Measurements from ENCODE around the gene BEST4.

- peak; percentile 97 for TF ChIP-seq PHF8 (conservative IDR thresholded peaks at IDR 0.05; ENCODE audit: low read depth, low read length)
- TF ChIP-seq SP1 (IDR thresholded peaks at IDR 0.05; ENCODE audit: low read depth, low read length): no peak
- TF ChIP-seq FOSL1 (IDR thresholded peaks at IDR 0.05; ENCODE audit: insufficient read depth, low read depth, low read length): no peak
- peak; percentile 65; the same call in 1 of the 2 replicates for TF ChIP-seq YY1 (IDR thresholded peaks at IDR 0.05; ENCODE audit: low read depth, low read length)
- TF ChIP-seq JUN (IDR thresholded peaks at IDR 0.05; ENCODE audit: low read depth, low read length): no peak
- peak in 2 of 3 experiments; percentile 89 to 97; a peak in 3 of 4 replicates for TF ChIP-seq CTCF (IDR thresholded peaks at IDR 0.05; ENCODE audit: control extremely low read depth in 1 of 3, insufficient read depth in 1 of 3, low read depth in 1 of 3, low read length in 3 of 3)
- TF ChIP-seq HDAC6 (IDR thresholded peaks at IDR 0.05; ENCODE audit: low read depth, low read length): no peak
- TF ChIP-seq RFX5 (IDR thresholded peaks at IDR 0.05; ENCODE audit: borderline replicate concordance, low read depth, low read length): peak; percentile 34; the same call in 1 of the 2 replicates
- TF ChIP-seq CEBPB (IDR thresholded peaks at IDR 0.05; ENCODE audit: low read depth, low read length): peak; percentile 59; the same call in 1 of the 2 replicates
- TF ChIP-seq TEAD4 (IDR thresholded peaks at IDR 0.05; ENCODE audit: low read depth, low read length): peak; percentile 83; the same call in 1 of the 2 replicates
- no peak for TF ChIP-seq NRF1 (IDR thresholded peaks at IDR 0.05; ENCODE audit: low read depth, low read length)
These were observed 12.0 kb upstream of the BEST4 start, which contains the start of gene PLK3 for GRCh38 chr1:44799770-44800584.
